RCC 7860 (cell line): ENCODE measurements around the gene HMGN3.

Source experiments
- DNase-seq: peaks from one replicate; pipeline ENCODE4 v3.0.0-alpha.2; 2015; ENCODE audit warnings: low spot score
- FAIRE-seq: peaks from 2 replicates; lab custom pipeline; 2012; peaks lifted over from hg19 to GRCh38; lab: Jason Lieb, UNC

Gene HMGN3

DNA sequence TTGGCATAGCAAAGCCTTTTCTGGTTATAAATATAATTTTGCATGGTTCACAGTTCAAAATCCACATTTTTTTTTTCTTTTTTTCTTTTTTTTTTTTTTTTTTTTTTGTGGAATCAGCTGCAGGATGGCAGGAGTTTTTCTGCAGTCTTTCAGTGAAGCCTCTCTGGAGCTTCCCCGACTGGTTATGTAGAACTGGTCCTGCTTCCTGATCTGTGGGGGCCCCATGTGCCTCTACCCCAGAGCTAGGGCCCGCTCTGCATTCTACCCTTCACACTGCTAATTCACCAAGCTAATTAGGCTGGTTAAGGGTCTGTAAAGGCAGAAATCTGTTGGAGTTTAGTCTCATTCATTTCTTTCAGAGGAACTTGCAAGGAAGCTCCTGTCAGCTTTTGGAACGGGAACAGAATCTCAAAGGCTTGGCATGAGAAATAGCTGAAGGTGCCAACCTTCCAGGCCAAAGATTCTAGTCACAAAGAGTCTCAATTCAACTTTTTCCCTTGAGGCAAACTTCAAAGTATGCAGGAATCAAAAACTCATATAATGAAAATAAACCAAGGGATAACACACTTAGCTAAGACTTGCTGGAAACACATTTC lies 45.5 kb downstream of the HMGN3 start:
- no peak for DNase-seq
- no peak for FAIRE-seq

DNA sequence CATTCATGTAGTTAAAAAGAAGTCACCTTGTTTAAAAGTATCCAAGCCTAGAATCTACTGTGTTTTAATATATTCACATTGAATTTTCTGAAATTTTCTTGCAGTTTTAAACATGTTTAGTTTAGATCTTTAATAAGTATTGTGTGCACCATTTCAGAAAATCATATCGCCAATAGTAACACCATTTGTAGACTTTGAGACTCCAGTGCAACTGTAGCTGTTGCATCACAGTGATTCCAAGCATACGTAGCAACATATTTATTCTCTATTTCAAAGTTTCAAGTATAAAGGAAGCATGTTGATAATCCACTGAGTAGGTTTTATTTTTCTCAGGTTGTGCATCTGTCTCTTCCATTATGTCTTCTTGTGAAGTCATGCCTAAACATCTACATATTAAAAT lies 46.4 kb downstream of the HMGN3 start:
- FAIRE-seq (no peak), DNase-seq (no peak)

DNA sequence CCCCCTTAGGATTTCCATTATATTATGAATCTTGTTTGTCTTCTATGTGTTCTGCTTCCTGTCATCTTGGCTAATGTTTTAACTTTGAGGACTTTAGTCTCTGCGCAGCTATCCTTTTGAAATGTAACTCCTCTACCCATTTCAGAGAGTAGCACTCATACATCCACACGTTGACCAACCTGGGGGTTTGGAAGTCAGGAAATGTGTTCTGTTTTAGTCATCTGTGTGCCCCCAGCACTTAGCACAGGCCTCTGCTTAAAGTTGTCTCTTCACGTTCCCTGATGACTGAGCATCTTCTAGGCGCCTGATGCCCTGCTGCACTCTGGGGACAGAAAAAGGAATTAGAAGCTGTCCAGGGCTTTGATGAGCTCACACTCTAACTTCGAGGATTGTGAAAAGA lies 47.9 kb downstream of the HMGN3 start:
- FAIRE-seq (no peak), DNase-seq (no peak)

DNA sequence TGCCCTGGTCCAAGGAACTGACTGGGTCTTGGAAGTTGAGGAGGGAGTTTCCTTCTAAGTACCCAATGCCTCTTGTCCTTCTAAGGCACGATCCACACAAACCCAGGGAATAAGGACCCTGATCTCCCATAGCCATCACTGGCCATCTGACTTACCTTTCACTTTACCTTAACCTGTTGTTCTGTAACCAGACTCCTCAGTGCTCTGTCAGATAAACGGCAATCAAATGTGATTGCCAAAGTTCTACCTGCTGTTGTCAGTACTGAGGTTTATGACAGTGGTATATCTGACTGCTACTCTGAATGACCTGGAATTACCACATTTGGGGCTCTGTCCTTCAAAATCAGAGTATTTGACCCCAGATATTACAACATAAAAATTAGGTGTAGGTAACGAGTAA lies 49.8 kb downstream of the HMGN3 start:
- no peak for DNase-seq
- FAIRE-seq = no peak

DNA sequence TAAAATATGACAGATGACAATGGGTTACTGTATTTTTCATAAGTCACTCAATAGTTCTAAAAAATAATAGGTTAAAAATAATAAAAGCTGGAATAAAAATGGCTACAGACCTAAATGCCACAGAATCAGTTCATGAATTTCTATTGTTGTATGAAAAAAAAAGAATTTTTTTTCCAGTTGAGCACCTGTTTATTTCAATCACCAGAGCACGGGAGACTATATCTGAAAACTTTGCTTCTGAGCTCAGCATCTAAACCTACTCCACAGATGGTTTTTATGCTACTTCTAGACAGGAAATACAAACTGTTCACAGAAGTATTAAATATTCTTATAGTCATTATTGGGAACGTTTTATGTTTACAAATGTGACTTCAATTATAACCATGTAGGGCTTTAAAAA lies 50.4 kb downstream of the HMGN3 start:
- FAIRE-seq (no peak), DNase-seq (no peak)

DNA sequence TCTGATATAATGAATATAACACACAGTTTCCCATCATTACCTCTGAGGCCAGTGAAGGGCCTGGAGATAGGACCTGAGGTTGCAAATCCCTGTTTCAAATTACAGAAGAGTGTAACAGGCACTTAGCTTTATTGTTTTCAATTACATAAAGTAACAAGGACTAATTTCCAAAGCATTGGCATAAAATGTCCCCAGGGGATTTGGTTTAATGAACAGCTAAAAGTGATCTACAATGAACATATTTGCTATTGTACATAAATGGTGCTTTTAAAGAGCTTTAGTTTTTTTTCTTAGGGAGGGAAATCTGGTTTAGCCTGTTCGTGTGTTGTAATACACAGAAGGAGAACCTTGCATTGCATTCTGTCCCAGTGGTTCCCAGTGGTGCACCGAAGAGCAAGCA lies 54.4 kb downstream of the HMGN3 start:
- DNase-seq = no peak
- no peak for FAIRE-seq

DNA sequence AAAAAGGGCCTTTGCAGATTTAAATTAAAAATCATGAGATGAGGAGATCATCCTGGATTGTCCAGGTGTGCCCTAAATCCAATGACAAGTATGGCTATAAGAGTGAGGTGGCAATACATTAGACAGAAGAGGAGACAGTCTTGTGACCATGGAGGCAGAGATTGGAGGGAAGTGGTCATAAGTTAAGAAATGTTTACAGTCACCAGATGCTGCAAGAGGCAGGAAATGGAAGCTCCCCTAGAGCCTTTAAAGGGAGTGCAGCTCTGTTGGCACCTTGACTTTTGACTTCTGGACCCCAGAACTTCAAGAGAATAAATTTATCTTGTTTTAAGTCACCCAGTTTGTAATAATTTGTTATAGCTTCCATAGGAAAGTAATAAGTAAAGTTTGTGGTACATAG lies 61.1 kb downstream of the HMGN3 start:
- DNase-seq = no peak
- FAIRE-seq = no peak

DNA sequence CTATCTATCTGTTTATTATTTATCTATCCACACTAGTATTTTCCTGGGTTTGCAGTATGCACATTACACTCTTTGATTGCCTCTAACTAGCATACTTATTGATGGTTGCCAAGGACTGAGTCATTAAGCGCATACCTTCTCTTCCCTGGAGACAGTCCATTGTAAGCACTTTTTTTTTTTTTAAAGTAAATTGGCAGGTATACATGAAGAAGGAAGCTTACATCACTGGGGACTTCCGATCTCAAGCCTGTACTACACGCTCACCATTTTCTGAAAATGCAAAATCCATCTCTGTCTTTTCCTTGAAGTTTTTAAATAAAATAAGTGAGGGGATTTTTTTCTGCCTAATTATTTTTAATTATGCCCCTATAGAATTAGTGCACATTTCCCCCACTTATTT lies 63.5 kb downstream of the HMGN3 start:
- DNase-seq (peak; percentile 34), FAIRE-seq (no peak)

DNA sequence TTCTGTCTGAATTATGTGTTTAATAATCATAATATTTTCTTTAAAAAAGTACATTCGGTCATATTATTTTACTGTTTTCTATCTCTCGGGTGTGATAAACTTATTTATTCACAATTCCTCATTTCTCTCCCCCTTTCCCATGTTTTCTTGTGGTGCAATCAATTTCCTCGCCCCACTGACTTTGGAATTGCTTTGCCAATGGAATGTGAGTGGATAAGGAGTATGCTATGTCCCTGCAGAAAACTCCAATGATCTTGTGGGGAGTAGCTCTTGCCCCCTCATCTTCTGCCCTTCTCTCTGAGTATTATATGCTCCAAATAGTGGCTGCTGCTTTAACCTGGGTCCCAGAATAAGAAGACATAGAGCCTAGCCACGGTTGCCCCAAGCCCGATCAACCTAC lies 64.1 kb downstream of the HMGN3 start:
- no peak for FAIRE-seq
- DNase-seq = no peak

DNA sequence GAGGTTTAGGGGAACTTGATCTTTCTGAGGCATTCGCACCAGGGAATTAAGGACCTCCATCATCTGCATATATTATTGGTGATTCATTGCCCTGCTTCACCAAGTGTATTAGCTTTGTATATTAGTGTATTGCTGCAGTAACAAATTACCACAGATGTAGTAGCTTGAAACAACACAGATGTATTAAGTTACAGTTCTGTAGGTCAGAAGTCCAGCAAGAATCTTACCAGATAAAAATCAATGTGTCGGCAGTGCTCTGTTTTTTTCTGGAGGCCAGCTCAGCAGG lies 65.8 kb downstream of the HMGN3 start:
- DNase-seq = no peak

DNA sequence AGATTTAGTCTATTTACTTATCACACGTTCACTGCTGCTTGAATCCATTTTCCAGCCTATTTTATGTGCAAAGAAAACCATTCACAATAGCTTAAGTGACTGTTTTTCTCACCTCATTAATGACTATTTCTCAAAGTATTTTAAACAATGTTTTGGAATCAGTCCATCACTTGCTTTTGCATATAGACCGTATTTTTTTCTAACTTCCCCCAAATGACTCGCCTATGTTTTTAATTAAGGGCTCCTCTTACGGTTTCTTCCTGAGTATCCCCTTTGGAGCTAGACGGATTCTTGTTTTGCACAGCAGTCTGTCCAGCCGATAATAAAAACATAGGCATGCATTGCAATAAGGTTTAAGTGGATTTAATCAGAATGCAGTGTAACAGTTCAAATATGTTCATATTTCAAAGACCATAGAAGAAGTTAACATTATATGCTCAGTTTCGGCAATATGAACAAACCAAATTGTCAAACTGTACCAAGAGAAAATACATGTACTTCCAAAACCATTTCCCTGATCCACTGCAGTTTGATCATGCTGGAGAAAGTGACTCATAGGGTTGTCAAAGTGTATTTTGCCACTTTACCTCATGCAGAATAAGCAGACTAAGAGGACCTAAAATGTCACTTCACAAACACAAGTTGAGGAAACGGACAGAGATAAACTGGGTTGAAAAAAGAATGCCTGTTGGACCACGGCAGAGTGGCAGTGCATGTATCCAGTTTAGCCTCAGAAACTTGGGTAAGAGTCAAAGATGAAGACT lies 66.4 kb downstream of the HMGN3 start:
- FAIRE-seq (no peak), DNase-seq (no peak)

More for the DNA sequence above, 65.8 kb downstream of the HMGN3 start:
- no peak for FAIRE-seq

DNA sequence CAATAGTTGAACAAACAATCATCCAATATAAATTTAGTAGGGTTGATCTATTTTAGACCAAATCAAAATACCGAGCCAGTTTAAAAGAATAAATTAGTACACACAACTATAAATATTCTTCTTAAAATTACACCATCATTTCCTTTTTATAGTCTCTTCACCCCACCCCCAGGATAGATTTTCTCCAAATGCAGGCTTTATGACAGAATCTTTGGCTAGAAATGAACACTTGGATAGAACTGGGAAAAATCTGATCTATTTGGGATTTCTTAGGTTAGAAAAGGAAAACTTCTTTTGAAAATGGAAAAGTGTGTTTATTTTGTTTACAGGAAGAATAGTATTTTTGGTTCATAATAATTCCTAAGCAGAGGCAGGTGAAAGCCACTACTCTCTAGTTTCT lies 74.6 kb downstream of the HMGN3 start:
- DNase-seq = no peak

DNA sequence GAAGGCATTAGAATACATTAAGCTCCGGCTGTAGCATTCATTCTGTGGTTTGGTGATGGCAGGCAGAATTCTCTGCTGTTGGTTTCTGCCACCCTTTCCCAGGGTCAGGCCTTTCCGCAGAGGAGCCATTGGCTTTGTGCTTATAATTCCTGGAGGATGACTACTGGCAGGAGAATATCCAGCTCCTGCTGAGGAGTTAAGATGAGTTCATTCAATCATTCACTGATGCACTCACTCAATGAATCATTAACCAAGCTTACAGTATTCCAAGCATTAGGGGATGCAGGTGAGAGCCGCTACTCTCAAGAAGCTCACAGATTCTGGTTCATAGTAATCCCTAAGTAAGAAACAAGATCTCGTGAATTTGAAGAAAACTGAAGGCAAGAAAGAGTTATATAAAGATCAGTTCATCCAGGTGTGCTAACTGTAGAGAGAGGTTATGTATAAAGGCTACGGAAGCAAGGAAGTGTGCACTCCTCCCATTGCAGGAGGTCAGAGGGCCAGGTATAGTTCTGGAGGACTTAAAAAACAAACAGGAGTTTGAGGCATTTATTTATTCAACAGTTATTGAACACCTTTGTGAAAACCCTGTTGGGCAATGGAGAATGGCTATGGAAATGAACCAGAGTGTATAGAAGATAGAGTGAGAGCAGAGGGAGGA lies 75.5 kb downstream of the HMGN3 start:
- peak; percentile 89 for DNase-seq
- peak; percentile 97 for FAIRE-seq

More for the DNA sequence above, 74.6 kb downstream of the HMGN3 start:
- no peak for FAIRE-seq

DNA sequence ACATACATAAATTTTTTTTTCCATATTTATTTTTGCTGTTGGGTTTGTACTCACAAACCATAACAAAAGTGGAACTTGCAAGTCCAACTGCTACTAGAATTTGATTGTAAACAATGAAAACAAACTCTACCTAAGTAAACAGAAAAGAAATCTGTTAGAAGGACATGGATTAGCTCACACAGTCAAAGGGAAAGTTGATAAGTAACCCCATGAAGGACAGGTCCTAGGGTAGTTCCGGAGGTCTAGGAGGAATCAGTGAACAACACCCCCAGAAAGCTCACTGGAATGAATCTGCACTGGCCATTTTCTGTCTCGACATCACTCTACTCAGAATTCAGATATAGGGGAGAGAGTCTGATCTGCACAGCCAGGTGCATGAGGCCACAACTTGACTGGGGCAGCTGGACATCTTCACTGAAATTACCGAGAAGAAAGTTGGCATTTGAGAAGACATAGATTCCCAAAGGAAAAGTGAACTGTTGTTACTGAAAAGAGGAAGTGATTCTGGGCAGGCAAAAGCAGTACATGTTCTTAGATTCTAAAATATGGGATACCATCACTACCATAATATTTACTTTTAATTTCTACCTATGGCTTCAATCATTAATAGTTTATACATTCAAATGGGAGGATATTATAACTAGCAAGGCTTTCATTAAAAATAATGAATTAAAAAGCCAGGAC lies 76.4 kb downstream of the HMGN3 start:
- DNase-seq = no peak
- FAIRE-seq = no peak

DNA sequence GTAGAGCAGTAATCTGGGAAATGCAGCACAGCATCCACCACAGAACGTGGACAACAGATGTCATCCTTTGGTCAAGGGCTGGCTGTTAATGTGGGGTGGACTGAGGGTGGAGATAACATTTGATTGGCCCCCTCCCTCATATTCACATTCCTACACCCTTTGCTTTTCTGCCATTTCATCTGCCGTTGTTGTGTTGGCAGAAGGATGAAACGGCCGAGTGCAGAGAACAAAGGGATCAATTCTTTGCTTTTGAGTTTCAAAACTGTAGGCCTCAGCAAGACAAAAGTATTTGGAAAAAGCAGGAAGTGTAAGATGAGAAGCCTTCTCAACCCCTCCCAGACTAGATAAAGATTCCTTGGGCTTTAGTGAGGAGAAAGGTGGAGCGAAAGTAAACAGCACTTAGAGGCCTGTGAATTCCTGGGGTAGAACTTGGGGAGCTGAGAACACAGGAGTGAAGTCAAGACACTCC lies 82.2 kb downstream of the HMGN3 start:
- DNase-seq (no peak), FAIRE-seq (no peak)
